ENCODE measurements around the gene RHBDL1. TPM values are rescaled to one million over a fixed set of nuclear protein-coding genes. Genes with fewer than 3 reads are reported as not detected.

The RHBDL1 gene
- polyA plus RNA-seq, 1 donor (not counting 4 experiments of a cell fraction or from before 2014, with no cell fraction given): 0.71 TPM

DNA sequence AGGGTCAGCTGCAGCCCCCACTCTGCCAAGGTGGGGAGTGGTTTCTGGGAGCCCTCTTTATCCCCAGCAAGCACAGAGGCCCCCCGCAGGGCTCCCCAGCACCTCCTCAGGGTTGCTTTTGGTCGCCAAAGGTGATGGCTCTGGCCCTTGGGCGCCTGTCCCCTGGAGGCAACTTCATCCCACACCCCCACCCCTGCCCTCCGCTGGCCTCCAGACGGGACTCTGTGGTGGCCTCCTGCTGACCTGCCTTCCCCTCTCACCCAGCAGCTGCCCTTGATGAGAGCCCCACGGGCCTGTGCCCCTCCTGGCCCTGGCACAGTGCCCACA, 15.4 kb upstream of the RHBDL1 start:
- Histone ChIP-seq H3K4me2 (ENCODE audit: control insufficient read depth, extremely low read depth, insufficient read depth, low read depth, low read length) (no peak overlapping the region), H3K27ac (ENCODE audit: control insufficient read depth, insufficient read depth, low read length) (no peak overlapping the region), H3K4me3 (ENCODE audit: control insufficient read depth in 2 of 3, extremely low read depth in 1 of 3, insufficient read depth in 2 of 3, low read depth in 1 of 3, low read length in 3 of 3) (no peak overlapping the region), H3K9me3 (ENCODE audit: control insufficient read depth, low read depth, low read length) (no peaks in the 10 kb centered on the region), H3K36me3 (ENCODE audit: control insufficient read depth in 2 of 2, extremely low read depth in 1 of 2, insufficient read depth in 2 of 2, low read length in 2 of 2) (no peaks in the 10 kb centered on the region), H4K20me1 (ENCODE audit: control insufficient read depth, extremely low read depth, insufficient read depth, low read length) (no peaks in the 10 kb centered on the region), H3K9ac (ENCODE audit: control insufficient read depth, extremely low read depth, insufficient read depth, low read length) (no peak overlapping the region), H3K4me1 (ENCODE audit: control insufficient read depth, extremely low read depth, insufficient read depth, low read length) (no peaks in the 10 kb centered on the region), H2AFZ (ENCODE audit: control insufficient read depth, low read length) (no peak overlapping the region), H3K27me3 (ENCODE audit: control insufficient read depth, extremely low read depth, insufficient read depth, low read length) (no peaks in the 10 kb centered on the region), H3K9me1 (ENCODE audit: control insufficient read depth, extremely low read depth, insufficient read depth, low read length) (no peaks in the 10 kb centered on the region), H3K79me2 (ENCODE audit: control insufficient read depth, insufficient read depth, low read length) (no peaks in the 10 kb centered on the region)
- DNase-seq (ENCODE audit: low read depth, low spot score) (no peak), FAIRE-seq (no peak)
- dilution Hi-C loops (cut with MboI; ENCODE audit: extremely low pct_ligation_motif_present, low sequenced_read_pairs): no loop called here
- TF ChIP-seq, protein P1, sequence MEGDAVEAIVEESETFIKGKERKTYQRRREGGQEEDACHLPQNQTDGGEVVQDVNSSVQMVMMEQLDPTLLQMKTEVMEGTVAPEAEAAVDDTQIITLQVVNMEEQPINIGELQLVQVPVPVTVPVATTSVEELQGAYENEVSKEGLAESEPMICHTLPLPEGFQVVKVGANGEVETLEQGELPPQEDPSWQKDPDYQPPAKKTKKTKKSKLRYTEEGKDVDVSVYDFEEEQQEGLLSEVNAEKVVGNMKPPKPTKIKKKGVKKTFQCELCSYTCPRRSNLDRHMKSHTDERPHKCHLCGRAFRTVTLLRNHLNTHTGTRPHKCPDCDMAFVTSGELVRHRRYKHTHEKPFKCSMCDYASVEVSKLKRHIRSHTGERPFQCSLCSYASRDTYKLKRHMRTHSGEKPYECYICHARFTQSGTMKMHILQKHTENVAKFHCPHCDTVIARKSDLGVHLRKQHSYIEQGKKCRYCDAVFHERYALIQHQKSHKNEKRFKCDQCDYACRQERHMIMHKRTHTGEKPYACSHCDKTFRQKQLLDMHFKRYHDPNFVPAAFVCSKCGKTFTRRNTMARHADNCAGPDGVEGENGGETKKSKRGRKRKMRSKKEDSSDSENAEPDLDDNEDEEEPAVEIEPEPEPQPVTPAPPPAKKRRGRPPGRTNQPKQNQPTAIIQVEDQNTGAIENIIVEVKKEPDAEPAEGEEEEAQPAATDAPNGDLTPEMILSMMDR (optimal IDR thresholded peaks at IDR 0.05 in 1 of 3, IDR thresholded peaks at IDR 0.05 in 1 of 3, conservative IDR thresholded peaks at IDR 0.05 in 1 of 3; ENCODE audit: extremely low read depth in 1 of 3, insufficient read depth in 2 of 3, low read length in 3 of 3): no peak
- no peak for TF ChIP-seq EZH2 (IDR thresholded peaks at IDR 0.05; ENCODE audit: low read length)

GRCh38 chr16:660459-661183, 14.8 kb upstream of the RHBDL1 start:
- H3K79me2 ChIP-seq (ENCODE audit: control insufficient read depth, insufficient read depth, low read length): no peaks in the 10 kb centered on the region
- H3K27ac ChIP-seq (ENCODE audit: control insufficient read depth, insufficient read depth, low read length): no peak overlapping the region
- DNase-seq (ENCODE audit: low read depth, low spot score): no peak
- no peak for FAIRE-seq
- H3K9ac ChIP-seq (ENCODE audit: control insufficient read depth, extremely low read depth, insufficient read depth, low read length): no peak overlapping the region
- no peak overlapping the region for H3K4me2 ChIP-seq (ENCODE audit: control insufficient read depth, extremely low read depth, insufficient read depth, low read depth, low read length)
- no peaks in the 10 kb centered on the region for H3K4me1 ChIP-seq (ENCODE audit: control insufficient read depth, extremely low read depth, insufficient read depth, low read length)
- H2AFZ ChIP-seq (ENCODE audit: control insufficient read depth, low read length): no peak overlapping the region
- H3K9me1 ChIP-seq (ENCODE audit: control insufficient read depth, extremely low read depth, insufficient read depth, low read length): no peaks in the 10 kb centered on the region
- dilution Hi-C loops (cut with MboI; ENCODE audit: extremely low pct_ligation_motif_present, low sequenced_read_pairs): no loop called here
- no peaks in the 10 kb centered on the region for H3K36me3 ChIP-seq (ENCODE audit: control insufficient read depth in 2 of 2, extremely low read depth in 1 of 2, insufficient read depth in 2 of 2, low read length in 2 of 2)
- H3K9me3 ChIP-seq (ENCODE audit: control insufficient read depth, low read depth, low read length): no peaks in the 10 kb centered on the region
- H3K4me3 ChIP-seq (ENCODE audit: control insufficient read depth in 2 of 3, extremely low read depth in 1 of 3, insufficient read depth in 2 of 3, low read depth in 1 of 3, low read length in 3 of 3): no peak overlapping the region
- H3K27me3 ChIP-seq (ENCODE audit: control insufficient read depth, extremely low read depth, insufficient read depth, low read length): no peaks in the 10 kb centered on the region
- no peaks in the 10 kb centered on the region for H4K20me1 ChIP-seq (ENCODE audit: control insufficient read depth, extremely low read depth, insufficient read depth, low read length)
- TF ChIP-seq, protein P1 (optimal IDR thresholded peaks at IDR 0.05 in 1 of 3, IDR thresholded peaks at IDR 0.05 in 1 of 3, conservative IDR thresholded peaks at IDR 0.05 in 1 of 3; ENCODE audit: extremely low read depth in 1 of 3, insufficient read depth in 2 of 3, low read length in 3 of 3): peak in 1 of 3 experiments; percentile 56
- no peak for TF ChIP-seq EZH2 (IDR thresholded peaks at IDR 0.05; ENCODE audit: low read length)
